HEK293T (cell line): ENCODE measurements around the gene MATCAP1.

Experiments
- CTCF ChIA-PET: fragments of 350-600 bp; formaldehyde crosslinking; extraction: SDS; loops from one replicate; lab custom pipeline; 2021; ENCODE audit warnings: antibody characterized with exemption, inconsistent platforms; lab: Yijun Ruan, JAX
- POLR2A ChIA-PET: fragments of 350-600 bp; formaldehyde crosslinking; extraction: SDS; loops from one replicate; lab custom pipeline; 2020; ENCODE audit warnings: antibody characterized with exemption, inconsistent platforms; lab: Yijun Ruan, JAX
- DNase-seq: peaks from one replicate; pipeline ENCODE4 v3.0.0; 2012; ENCODE audit warnings: mixed read lengths; ENCODE audit errors: extremely low spot score
- ARNT ChIP-seq: fragments of 450-650 bp; IDR thresholded peaks from 2 replicates; pipeline ENCODE4 v1.6.1; 2017; ENCODE audit warnings: mild to moderate bottlenecking
- BHLHE40 ChIP-seq: fragments of 450-650 bp; IDR thresholded peaks from 2 replicates; pipeline ENCODE4 v1.6.1; 2016; ENCODE audit warnings: mild to moderate bottlenecking, moderate library complexity, borderline replicate concordance
- CTBP1 ChIP-seq: fragments of 450-650 bp; IDR thresholded peaks from 2 replicates; pipeline ENCODE4 v1.6.1; 2016; ENCODE audit warnings: borderline replicate concordance
- ELF4 ChIP-seq: fragments of 450-650 bp; IDR thresholded peaks from 2 replicates; pipeline ENCODE4 v1.6.1; 2017; ENCODE audit warnings: antibody characterized with exemption
- FOXA1 ChIP-seq: fragments of 450-650 bp; IDR thresholded peaks from 2 replicates; pipeline ENCODE4 v1.6.1; 2016; ENCODE audit warnings: mild to moderate bottlenecking
- FOXK2 ChIP-seq: fragments of 450-650 bp; IDR thresholded peaks from 2 replicates; pipeline ENCODE4 v1.6.1; 2016; ENCODE audit warnings: mild to moderate bottlenecking
- FOXM1 ChIP-seq: fragments of 450-650 bp; IDR thresholded peaks from 2 replicates; pipeline ENCODE4 v1.6.1; 2017; ENCODE audit warnings: mild to moderate bottlenecking, borderline replicate concordance
- HDGF ChIP-seq: fragments of 450-650 bp; IDR thresholded peaks from 2 replicates; pipeline ENCODE4 v1.6.1; 2017; ENCODE audit warnings: antibody characterized with exemption, borderline replicate concordance
- L3MBTL2 ChIP-seq: fragments of 450-650 bp; conservative IDR thresholded peaks from 2 replicates; pipeline ENCODE4 v1.6.1; 2016; ENCODE audit warnings: mild to moderate bottlenecking
- LEF1 ChIP-seq: fragments of 450-650 bp; IDR thresholded peaks from 2 replicates; pipeline ENCODE4 v1.6.1; 2017; ENCODE audit warnings: mild to moderate bottlenecking, borderline replicate concordance
- NFRKB ChIP-seq: fragments of 450-650 bp; IDR thresholded peaks from 2 replicates; pipeline ENCODE4 v1.6.1; 2016; ENCODE audit warnings: mild to moderate bottlenecking, moderate library complexity
- SP1 ChIP-seq: fragments of 450-650 bp; IDR thresholded peaks from 2 replicates; pipeline ENCODE4 v1.6.1; 2017
- SUZ12 ChIP-seq: fragments of 450-650 bp; IDR thresholded peaks from 2 replicates; pipeline ENCODE4 v1.6.1; 2016; ENCODE audit warnings: mild to moderate bottlenecking
- TARDBP ChIP-seq: fragments of 450-650 bp; IDR thresholded peaks from 2 replicates; pipeline ENCODE4 v1.6.1; 2016
- ZNF384 ChIP-seq: fragments of 450-650 bp; IDR thresholded peaks from 2 replicates; pipeline ENCODE4 v1.6.1; 2016
- TF ChIP-seq, protein P1 (sequence below): fragments of 450-650 bp; IDR thresholded peaks from 2 replicates; pipeline ENCODE4 v1.6.1; 2016

Gene MATCAP1

DNA sequence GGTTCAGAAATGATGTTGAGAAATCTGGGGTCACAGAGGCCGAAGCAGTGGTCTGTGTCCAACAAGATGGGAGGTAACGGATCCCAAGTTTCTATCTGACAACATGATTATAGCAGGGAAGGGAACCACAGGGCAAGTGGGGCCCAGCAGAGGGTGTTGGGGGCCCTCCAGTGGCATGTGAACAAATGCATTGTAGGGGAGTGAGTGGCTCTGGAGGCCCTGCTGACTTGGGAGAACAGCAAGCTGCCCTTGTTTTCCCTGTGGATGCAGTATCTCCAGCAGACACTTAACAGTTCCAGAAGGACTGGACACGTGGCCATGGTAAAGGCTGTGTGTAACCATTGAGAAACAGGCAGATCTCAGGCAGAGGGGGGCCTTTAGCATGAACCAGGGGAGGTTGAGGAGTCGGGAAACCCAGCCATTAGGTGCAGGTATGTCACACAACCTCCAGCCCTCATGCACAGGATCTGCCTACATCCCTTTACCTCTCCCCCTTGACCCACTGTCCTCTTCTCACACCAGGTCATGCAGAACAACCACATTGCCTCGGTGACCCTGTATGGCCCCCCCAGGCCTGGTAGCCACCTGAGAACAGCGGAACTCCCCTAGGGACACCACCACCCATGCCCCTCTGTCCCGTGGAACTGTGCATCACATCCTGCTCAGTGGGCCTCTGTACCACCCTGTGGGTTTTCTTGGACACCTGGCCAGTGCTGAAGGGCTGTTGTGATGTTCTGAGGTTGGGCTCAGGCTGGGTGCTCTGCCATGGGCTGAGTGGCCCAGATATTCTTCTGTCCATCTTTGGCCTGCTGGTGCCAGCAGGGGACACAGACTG is 37.0 kb downstream of the MATCAP1 start:
- POLR2A ChIA-PET: no interaction called here
- DNase-seq: no peak
- CTCF ChIA-PET: interaction anchor here (0.6 kb wide), 1 partner anchor 227 kb away, joined by 3 read pairs; no protein-coding TSS in a partner anchor
- no peak for TF ChIP-seq NFRKB
- TF ChIP-seq, protein P1, sequence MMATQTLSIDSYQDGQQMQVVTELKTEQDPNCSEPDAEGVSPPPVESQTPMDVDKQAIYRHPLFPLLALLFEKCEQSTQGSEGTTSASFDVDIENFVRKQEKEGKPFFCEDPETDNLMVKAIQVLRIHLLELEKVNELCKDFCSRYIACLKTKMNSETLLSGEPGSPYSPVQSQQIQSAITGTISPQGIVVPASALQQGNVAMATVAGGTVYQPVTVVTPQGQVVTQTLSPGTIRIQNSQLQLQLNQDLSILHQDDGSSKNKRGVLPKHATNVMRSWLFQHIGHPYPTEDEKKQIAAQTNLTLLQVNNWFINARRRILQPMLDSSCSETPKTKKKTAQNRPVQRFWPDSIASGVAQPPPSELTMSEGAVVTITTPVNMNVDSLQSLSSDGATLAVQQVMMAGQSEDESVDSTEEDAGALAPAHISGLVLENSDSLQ: no peak
- TF ChIP-seq ZNF384: no peak
- TF ChIP-seq ARNT: no peak
- TF ChIP-seq L3MBTL2: no peak
- no peak for TF ChIP-seq FOXK2
- no peak for TF ChIP-seq SUZ12
- TF ChIP-seq LEF1: no peak
- TF ChIP-seq BHLHE40: no peak
- no peak for TF ChIP-seq CTBP1
- TF ChIP-seq HDGF: no peak
- TF ChIP-seq FOXA1: no peak
- no peak for TF ChIP-seq ELF4
- TF ChIP-seq FOXM1: no peak
- no peak for TF ChIP-seq SP1

DNA sequence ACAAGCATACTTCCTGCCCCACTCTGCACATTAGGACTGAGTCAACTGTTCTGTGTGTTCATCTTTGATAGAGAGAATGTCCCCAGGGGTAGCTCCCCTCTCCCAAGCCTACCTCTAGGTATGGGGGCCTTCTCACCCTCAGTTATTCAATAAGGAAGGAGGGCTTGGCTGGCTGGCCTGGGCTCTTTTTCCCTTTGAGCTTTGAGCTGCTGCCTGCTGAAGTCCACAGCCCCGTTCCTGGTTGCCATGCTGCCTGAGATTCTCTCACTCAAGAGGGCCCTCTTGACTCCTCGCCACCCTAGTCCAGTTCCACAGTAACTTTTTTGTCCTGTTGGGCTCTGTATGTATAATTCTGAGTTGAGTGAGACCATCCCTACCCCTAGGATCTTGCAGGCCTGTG is 38.0 kb downstream of the MATCAP1 start:
- TF ChIP-seq SUZ12 (no peak), FOXM1 (no peak), FOXK2 (no peak), ZNF384 (no peak), ARNT (no peak), HDGF (no peak), L3MBTL2 (no peak), SP1 (no peak), TARDBP (no peak), CTBP1 (no peak), BHLHE40 (no peak), ELF4 (no peak)
- TF ChIP-seq, protein P1: no peak
- POLR2A ChIA-PET: no interaction called here
- no peak for DNase-seq
- CTCF ChIA-PET: no interaction called here

DNA sequence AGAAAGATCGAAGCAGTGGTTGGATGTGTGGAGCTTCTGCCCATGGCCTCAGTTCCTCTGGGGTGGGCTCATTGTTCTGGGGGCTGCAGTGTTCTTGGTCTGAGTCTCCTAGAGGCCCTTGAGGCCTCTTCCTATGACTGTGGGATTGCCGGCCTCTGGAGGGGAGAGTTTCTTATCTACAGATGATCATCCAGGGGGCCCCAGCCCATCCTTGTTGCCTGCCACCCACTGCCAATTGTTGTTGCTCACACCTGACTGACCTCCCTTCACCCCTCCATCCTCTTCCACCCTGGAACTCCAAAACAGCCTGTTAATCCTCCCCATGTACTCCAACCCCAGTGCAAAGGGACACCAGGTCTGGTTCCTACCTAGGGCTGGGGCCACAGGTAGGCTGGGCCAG is 38.8 kb downstream of the MATCAP1 start:
- TF ChIP-seq FOXK2 (no peak), FOXA1 (no peak), CTBP1 (no peak), TARDBP (no peak), ARNT (no peak), FOXM1 (no peak), ZNF384 (no peak), LEF1 (no peak), HDGF (no peak), ELF4 (no peak), SP1 (no peak), BHLHE40 (no peak)
- TF ChIP-seq, protein P1: no peak
- ChIA-PET CTCF (interaction anchor here (0.6 kb wide), 1 partner anchor 131 kb away, joined by 3 read pairs; no protein-coding TSS in a partner anchor), POLR2A (interaction anchor here (0.6 kb wide), 1 partner anchor 17 kb away, joined by 3 read pairs; no protein-coding TSS in a partner anchor)
- DNase-seq: no peak

- no peak for DNase-seq
- CTCF ChIA-PET: interaction anchor here (2.0 to 2.3 kb wide), 2 partner anchors 13 to 181 kb away, joined by 5 to 6 read pairs; partner anchors contain the start of gene CES3
- TF ChIP-seq ARNT (no peak), ZNF384 (no peak), ELF4 (no peak), BHLHE40 (no peak), LEF1 (no peak), HDGF (no peak), NFRKB (no peak), CTBP1 (no peak), L3MBTL2 (no peak), FOXM1 (no peak), FOXK2 (no peak), TARDBP (no peak), SP1 (no peak), SUZ12 (no peak), FOXA1 (no peak)
- TF ChIP-seq, protein P1: no peak
- POLR2A ChIA-PET: interaction anchor here (1.5 kb wide), 1 partner anchor 18 kb away, joined by 6 read pairs; the partner anchor contains the start of genes FBXL8 and TRADD
Observed at GRCh38 chr16:67142342-67142741, 41.4 kb downstream of the MATCAP1 start.

- DNase-seq: no peak
- TF ChIP-seq LEF1 (no peak), ZNF384 (no peak), NFRKB (no peak), ELF4 (no peak), SP1 (no peak), SUZ12 (no peak), HDGF (no peak), CTBP1 (no peak), L3MBTL2 (no peak), TARDBP (no peak), FOXM1 (no peak), ARNT (no peak), FOXA1 (no peak), FOXK2 (no peak), BHLHE40 (no peak)
- TF ChIP-seq, protein P1: no peak
- ChIA-PET CTCF (interaction anchor here (2.0 to 2.3 kb wide), 2 partner anchors 14 to 180 kb away, joined by 5 to 6 read pairs; partner anchors contain the start of gene CES3), POLR2A (interaction anchor here (1.5 kb wide), 1 partner anchor 19 kb away, joined by 6 read pairs; the partner anchor contains the start of genes FBXL8 and TRADD)
Observed at GRCh38 chr16:67141391-67141790, 42.4 kb downstream of the MATCAP1 start.
